ENCODE results near the gene TBC1D5.
"Not testable (repeated sequence)": the region's sequence is repeated elsewhere in the genome, so short reads cannot be mapped to it uniquely, and the experiment has no call there.

Gene TBC1D5

GRCh38 chr3:17356585-17356984 lies 385.8 kb downstream of the TBC1D5 start:
- DNase-seq (ENCODE audit: low read depth in 2 of 2), result no peak

GRCh38 chr3:17355591-17355990 lies 386.8 kb downstream of the TBC1D5 start:
- DNase-seq (ENCODE audit: low read depth in 2 of 2), result peak; percentile 42 to 57

GRCh38 chr3:17354341-17354740 lies 388.1 kb downstream of the TBC1D5 start:
- no peak for DNase-seq (ENCODE audit: low read depth in 2 of 2)

- DNase-seq (ENCODE audit: low read depth in 2 of 2), result no peak
Measured at GRCh38 chr3:17352620-17353019, 389.8 kb downstream of the TBC1D5 start.

- DNase-seq (ENCODE audit: low read depth in 2 of 2), result not testable (repeated sequence)
Measured at GRCh38 chr3:17351193-17351592, 391.2 kb downstream of the TBC1D5 start.

GRCh38 chr3:17349093-17349492 lies 393.3 kb downstream of the TBC1D5 start:
- DNase-seq (ENCODE audit: low read depth in 2 of 2), result no peak

- DNase-seq (ENCODE audit: low read depth in 2 of 2), result no peak
Measured at GRCh38 chr3:17342119-17342518, 400.3 kb downstream of the TBC1D5 start.

- DNase-seq (ENCODE audit: low read depth in 2 of 2), result no peak
Measured at GRCh38 chr3:17340693-17341092, 401.7 kb downstream of the TBC1D5 start.

- DNase-seq (ENCODE audit: low read depth in 2 of 2), result no peak
Measured at GRCh38 chr3:17340261-17340660, 402.2 kb downstream of the TBC1D5 start.

GRCh38 chr3:17339132-17339575 lies 403.3 kb downstream of the TBC1D5 start:
- no peak for DNase-seq (ENCODE audit: low read depth in 2 of 2)

GRCh38 chr3:17336291-17336690 lies 406.1 kb downstream of the TBC1D5 start:
- no peak for DNase-seq (ENCODE audit: low read depth in 2 of 2)

GRCh38 chr3:17333893-17334292 lies 408.5 kb downstream of the TBC1D5 start:
- no peak for DNase-seq (ENCODE audit: low read depth in 2 of 2)

- DNase-seq (ENCODE audit: low read depth in 2 of 2), result no peak
Measured at GRCh38 chr3:17333446-17333845, 409.0 kb downstream of the TBC1D5 start.

GRCh38 chr3:17330660-17331059 lies 411.8 kb downstream of the TBC1D5 start:
- no peak for DNase-seq (ENCODE audit: low read depth in 2 of 2)

- DNase-seq (ENCODE audit: low read depth in 2 of 2), result no peak
Measured at GRCh38 chr3:17329927-17330326, 412.5 kb downstream of the TBC1D5 start.

- no peak for DNase-seq (ENCODE audit: low read depth in 2 of 2)
Measured at GRCh38 chr3:17322106-17322793, 420.2 kb downstream of the TBC1D5 start.

- DNase-seq (ENCODE audit: low read depth in 2 of 2), result peak; percentile 5 to 9
Measured at GRCh38 chr3:17320266-17320665, 422.2 kb downstream of the TBC1D5 start.

GRCh38 chr3:17315897-17316296 lies 426.5 kb downstream of the TBC1D5 start:
- no peak for DNase-seq (ENCODE audit: low read depth in 2 of 2)

GRCh38 chr3:17314171-17314570 lies 428.3 kb downstream of the TBC1D5 start:
- DNase-seq (ENCODE audit: low read depth in 2 of 2), result no peak

GRCh38 chr3:17313746-17314145 lies 428.7 kb downstream of the TBC1D5 start:
- no peak for DNase-seq (ENCODE audit: low read depth in 2 of 2)

- DNase-seq (ENCODE audit: low read depth in 2 of 2), result no peak
Measured at GRCh38 chr3:17310983-17311382, 431.4 kb downstream of the TBC1D5 start.

GRCh38 chr3:17307887-17308286 lies 434.5 kb downstream of the TBC1D5 start:
- no peak for DNase-seq (ENCODE audit: low read depth in 2 of 2)

- DNase-seq (ENCODE audit: low read depth in 2 of 2), result no peak
Measured at GRCh38 chr3:17307482-17307881, 434.9 kb downstream of the TBC1D5 start.

- DNase-seq (ENCODE audit: low read depth in 2 of 2), result no peak
Measured at GRCh38 chr3:17304969-17305368, 437.5 kb downstream of the TBC1D5 start.

Data from fibroblast of skin of left biceps (primary cell).